GM11168 (cell line): Measurements from ENCODE around the gene MORN4.

Source experiments
- in situ Hi-C: fragments of 300-500 bp; cut with MboI; formaldehyde crosslinking; loops from one replicate; pipeline ENCODE4 v1.12.0; 2022; ENCODE audit warnings: low sequenced_read_pairs; ENCODE audit not compliant: unreplicated experiment

The MORN4 gene

DNA sequence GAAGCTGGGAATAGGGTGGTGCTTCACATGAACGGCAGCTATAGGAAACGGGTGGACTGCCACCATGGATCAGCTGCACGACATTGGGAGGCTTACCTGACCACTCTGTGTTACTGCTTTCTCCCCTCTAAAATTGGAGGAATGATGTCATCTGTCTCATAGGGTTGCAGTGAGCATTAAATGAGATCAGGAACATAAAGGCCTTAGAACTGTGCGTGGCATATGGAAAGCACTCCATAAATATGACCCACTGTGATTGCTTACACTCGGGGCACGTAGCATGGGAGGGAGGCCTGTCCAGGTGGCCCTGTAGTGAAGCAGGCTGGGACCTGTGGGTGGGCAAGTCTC lies 34.1 kb downstream of the MORN4 start:
- in situ Hi-C loops, result no loop called here

- in situ Hi-C loops, result no loop called here
These were observed 34.7 kb downstream of the MORN4 start for GRCh38 chr10:97598407-97599271.

- in situ Hi-C loops, result no loop called here
These were observed 35.5 kb downstream of the MORN4 start for GRCh38 chr10:97597778-97598177.

DNA sequence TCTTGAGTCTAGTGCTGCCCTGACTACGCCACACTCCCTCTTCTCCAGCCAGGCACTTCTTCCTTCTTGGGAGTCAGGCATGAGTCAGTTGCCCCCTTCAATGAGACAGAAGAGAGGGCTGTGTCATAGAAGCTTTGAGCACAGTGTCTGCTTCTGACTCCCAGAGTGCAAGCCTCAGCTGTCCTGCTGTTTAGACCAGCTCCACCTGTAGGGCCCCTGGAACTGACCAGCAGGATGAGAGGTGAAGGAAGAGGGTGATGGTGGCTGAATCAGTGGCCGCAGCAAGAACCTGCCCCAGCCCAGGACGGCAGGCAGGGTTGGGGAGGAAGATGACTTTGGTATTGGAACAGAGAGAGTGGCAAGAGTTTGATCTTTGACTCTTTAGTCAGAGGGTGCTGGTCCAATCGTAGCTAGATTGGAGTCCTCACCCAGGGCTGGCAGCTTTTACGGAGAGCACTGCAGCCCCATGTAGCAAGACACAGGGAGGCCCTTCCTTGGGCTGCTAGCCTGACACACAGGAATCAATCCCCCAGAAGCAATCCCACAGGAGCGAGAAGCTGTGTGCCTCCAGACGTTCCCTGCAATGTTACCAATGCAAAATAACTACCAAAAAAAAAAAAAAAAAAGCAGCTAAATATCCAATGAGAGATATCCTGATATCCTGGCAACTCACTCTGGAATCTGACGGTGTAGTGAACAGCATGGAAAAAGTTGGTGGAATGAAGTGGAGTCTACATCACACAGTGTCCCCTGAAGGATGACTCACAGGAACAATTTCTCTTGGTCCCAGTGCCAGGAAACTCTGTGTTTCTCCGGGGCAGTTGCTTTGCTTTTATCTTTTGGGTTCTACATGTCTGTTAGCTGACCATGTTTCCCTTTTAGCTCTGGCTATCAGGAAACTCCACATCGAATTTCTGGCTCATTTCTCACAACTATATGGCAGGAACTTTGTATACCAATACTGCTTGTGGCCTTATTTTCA lies 36.9 kb downstream of the MORN4 start:
- in situ Hi-C loops, result no loop called here

GRCh38 chr10:97593421-97593820 lies 39.9 kb downstream of the MORN4 start:
- in situ Hi-C loops, result no loop called here

DNA sequence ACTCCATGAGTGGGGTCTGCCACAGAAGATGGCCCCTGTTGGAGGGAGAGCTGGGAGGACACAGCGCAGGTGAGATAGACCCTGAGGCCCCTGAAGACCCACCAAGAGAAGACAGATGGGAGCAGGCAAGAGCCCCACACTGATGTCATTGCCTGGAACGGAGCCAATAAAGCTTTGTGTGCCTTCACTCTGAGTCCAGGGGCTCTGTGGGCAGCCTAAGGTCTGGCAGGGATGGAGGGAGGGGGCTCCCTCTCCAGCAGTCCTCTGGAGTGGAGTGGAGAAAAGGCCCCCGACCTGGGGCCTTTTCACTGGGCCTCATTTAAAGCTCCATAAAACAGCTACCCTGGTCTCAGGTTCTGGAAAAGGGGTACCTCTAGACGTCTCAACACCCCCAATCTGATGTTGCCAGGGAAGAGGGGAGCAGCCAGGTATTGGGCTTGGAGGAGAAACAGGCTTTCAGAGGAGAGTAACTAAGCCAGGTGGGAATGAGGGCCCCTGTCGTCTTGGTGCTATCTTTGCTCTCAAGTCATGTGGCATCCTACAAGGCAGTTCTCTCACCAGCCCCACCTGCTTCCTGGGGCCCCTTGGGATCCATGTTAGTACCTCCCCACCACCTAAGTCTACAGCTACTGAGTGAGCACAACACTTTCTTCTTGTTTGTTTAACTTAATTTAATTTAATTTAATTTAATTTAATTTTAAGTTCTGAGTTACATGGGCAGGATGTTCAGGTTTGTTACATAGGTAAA lies 42.4 kb downstream of the MORN4 start:
- in situ Hi-C loops, result no loop called here

GRCh38 chr10:97590082-97590747 lies 43.1 kb downstream of the MORN4 start:
- in situ Hi-C loops, result no loop called here

- in situ Hi-C loops, result no loop called here
These were observed 43.8 kb downstream of the MORN4 start, which contains the start of gene C10orf62 for GRCh38 chr10:97589479-97589878. C10orf62 (plus strand) TSS chr10:97589721; CDS start chr10:97589898, 177 bp downstream.

DNA sequence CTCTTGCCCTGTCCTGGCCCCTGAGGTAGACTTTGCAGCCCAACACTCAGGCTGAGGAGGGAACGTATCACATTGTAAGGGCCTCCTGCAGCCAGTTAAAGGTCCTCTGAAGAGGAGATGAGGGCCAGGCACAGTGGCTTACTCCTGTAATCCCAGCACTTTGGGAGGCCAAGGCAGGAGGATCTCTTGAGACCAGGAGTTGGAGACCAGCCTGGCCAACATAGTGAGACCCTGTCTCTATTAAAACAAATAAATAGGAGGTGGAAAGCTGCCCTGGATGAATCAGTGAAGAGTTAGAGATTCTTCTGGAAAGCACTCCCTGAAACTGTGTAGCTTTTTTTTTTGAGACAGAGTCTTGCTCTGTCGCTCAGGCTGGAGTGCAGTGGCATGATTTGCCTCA lies 46.1 kb downstream of the MORN4 start:
- in situ Hi-C loops, result no loop called here

- in situ Hi-C loops, result no loop called here
These were observed 47.9 kb downstream of the MORN4 start for GRCh38 chr10:97585439-97585811.

DNA sequence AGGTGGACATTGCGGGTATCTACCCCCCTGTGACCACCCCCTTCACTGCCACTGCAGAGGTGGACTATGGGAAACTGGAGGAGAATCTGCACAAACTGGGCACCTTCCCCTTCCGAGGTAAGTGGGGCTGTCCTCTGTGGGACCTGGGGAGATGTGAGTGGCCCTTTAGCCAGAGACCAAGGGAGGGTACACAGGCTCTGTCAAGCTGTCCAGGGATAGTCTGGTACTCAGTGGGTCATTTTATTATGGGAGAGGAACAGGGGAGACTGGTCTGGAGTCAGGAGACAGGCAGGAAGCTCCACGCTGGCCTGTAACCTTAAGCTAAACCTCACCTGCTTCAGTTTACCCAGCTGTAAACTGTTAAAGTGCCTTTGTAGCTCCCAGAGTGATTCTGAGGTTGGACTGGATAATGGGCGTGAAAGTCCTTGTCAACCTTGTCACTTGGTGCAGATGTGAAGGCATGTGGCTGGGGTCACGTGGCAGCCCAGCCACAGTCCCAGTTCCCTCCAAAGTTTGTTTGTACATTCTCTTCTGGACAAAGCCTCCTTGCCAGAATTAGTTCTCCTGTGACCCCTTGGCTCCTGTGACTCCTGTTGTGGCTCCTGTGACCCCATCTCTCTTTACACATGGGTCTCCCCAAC lies 48.4 kb downstream of the MORN4 start:
- in situ Hi-C loops, result no loop called here

DNA sequence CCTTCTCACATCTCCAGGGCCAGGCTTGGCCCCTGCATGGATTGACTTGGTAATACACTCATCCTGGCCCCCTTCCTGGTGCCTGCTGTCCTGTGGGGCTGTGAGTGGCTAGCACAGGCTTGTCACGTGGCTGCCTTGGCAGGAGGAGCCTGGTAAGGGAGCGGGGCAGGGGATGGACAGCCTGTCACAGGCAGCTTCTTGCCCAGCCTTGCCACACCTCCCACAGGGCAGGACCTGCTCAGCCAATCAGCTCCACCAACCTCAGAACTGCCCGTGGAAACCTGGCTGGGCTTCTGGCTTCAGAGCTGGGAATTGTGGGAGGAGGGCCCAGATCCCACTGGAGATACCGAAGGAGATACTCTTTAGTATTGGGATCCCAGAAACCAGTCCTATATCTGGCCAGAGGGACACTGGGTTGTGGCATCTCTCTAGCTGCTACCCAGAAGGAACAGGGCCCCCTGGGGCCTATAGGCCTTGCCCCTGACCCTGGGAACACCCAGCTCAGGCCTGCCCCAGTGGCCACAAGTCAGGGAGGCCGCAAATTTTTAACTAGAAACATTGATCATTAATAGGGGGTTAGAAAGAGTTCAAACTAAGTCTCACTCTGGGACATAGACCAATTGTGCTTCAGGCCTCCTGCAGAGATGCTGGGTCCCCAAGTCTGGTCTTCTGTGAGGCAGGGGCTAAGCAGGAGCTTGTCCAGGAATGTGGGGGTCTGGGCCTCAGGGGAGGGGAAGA lies 49.1 kb downstream of the MORN4 start, which contains the start of gene HOGA1:
HOGA1 (plus strand) TSS at position 330 of the 738 bp plus-strand sequence; CDS start at position 645, 315 bp downstream.
- in situ Hi-C loops, result no loop called here

DNA sequence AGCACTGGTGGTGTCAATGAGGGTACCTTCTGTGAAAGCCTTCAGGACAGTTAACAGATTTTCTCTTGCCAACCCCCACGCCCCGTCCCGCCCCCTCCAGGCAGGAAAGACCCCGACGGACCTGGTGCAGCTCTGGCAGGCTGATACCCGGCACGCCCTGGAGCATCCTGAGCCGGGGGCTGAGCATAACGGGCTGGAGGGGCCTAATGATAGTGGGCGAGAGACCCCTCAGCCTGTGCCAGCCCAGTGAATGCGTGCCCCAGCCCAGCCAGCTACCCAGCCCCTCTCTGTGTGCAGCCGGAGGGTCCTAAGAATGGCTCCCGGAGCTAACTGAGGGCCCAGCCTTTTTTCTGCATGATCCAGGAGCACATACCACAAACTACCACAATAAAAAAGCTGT lies 49.8 kb downstream of the MORN4 start:
- in situ Hi-C loops, result no loop called here

DNA sequence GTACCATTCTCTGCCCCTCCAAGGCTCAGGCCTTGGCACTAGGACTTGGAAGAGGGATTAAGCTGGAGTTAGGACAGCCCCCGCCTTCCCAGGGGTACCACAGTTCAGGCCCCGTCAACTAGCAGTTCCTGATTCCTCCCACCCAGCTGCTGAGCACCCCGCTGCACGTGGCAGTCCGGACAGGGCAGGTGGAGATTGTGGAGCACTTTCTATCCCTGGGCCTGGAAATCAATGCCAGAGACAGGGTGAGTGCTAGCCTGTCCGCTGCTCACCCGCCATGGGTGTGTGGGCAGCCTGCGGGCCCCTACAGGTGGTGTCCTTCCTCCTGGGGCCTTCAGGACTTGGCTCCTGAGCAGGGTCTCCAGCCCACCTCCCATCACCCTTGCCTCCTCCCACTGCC lies 51.1 kb downstream of the MORN4 start:
- in situ Hi-C loops, result no loop called here

GRCh38 chr10:97580421-97581367 lies 52.6 kb downstream of the MORN4 start:
- in situ Hi-C loops, result no loop called here

GRCh38 chr10:97578171-97578844 lies 55.0 kb downstream of the MORN4 start:
- in situ Hi-C loops, result no loop called here

GRCh38 chr10:97577701-97578100 lies 55.6 kb downstream of the MORN4 start:
- in situ Hi-C loops, result no loop called here
